ENCODE data around the gene MOCS2. TPM values are rescaled to one million over a fixed set of nuclear protein-coding genes. Genes with fewer than 3 reads are reported as not detected.

MOCS2 gene
- polyA plus RNA-seq, 2 of the 4 experiments (the other 2 are of a cell fraction), result 47.7 to 75.3 TPM

GRCh38 chr5:53120165-53120564 is 10.6 kb upstream of the MOCS2 start:
- Histone ChIP-seq H3K4me2 (no peak overlapping the region), H3K4me1 (no peaks in the 10 kb centered on the region), H3K4me3 (no peak overlapping the region), H3K27ac (no peak overlapping the region), H3K9me3 (no peaks in the 10 kb centered on the region)
- DNase-seq (ENCODE audit: low read depth in 1 of 2, low spot score in 1 of 2) (no peak), ATAC-seq (no peak), FAIRE-seq (no peak)
- ChIA-PET CTCF (interaction anchor here (1.8 to 2.9 kb wide), 2 partner anchors 172 to 1108 kb away, joined by 4 to 9 read pairs; no protein-coding TSS in a partner anchor), POLR2A (no interaction called here)
- no peak for TF ChIP-seq SMC3 (IDR thresholded peaks at IDR 0.05)
- no peak for TF ChIP-seq HEYL (CRISPR knock-in tag; IDR thresholded peaks at IDR 0.05)
- no peak for TF ChIP-seq EP300 (IDR thresholded peaks at IDR 0.05)
- no peak for TF ChIP-seq JUNB (IDR thresholded peaks at IDR 0.05)
- WGBS (ENCODE audit: missing lambda C conversion rate), result 90% methylated on average over 1 of the region's 1 CpG

DNA sequence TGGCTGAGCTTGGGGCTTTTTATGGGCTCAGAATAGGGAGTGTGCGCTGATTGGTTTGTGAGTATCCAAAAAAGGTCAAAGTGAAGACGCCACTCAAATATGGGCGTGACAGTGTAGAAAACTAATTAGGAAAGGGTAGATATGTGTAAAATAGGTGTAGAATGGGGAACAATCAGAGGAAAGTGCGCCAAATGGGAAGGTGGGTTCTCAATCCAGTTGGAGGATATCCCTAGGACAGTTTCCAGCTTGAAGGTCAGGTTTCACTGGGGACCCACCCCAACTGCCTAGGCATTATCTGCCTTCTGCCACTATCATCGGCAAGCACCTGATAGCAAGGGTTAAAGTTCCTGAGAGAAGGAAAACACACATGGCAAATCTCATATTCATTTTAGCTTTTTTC is 9.3 kb upstream of the MOCS2 start:
- Histone ChIP-seq H3K9me3 (no peaks in the 10 kb centered on the region), H3K4me3 (no peak overlapping the region), H3K4me1 (no peaks in the 10 kb centered on the region), H3K4me2 (no peak overlapping the region), H3K27ac (no peak overlapping the region)
- TF ChIP-seq, protein P1, sequence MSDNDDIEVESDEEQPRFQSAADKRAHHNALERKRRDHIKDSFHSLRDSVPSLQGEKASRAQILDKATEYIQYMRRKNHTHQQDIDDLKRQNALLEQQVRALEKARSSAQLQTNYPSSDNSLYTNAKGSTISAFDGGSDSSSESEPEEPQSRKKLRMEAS (IDR thresholded peaks at IDR 0.05), result no peak
- TF ChIP-seq ESRRA (IDR thresholded peaks at IDR 0.05; ENCODE audit: borderline replicate concordance, low read length), result no peak
- TF ChIP-seq CHD4 (IDR thresholded peaks at IDR 0.05; ENCODE audit: borderline replicate concordance), result no peak
- no peak for ATAC-seq
- WGBS (ENCODE audit: missing lambda C conversion rate), result 85% methylated on average over 5 of the region's 5 CpGs
- no peak for DNase-seq (ENCODE audit: low read depth in 1 of 2, low spot score in 1 of 2)
- no peak for FAIRE-seq
- ChIA-PET CTCF (interaction anchor here (1.0 to 2.9 kb wide), 3 partner anchors 170 to 1115 kb away, joined by 3 to 9 read pairs (median 4); no protein-coding TSS in a partner anchor), POLR2A (interaction anchor here (1.3 kb wide), 1 partner anchor 9 kb away, joined by 4 read pairs; the partner anchor contains the start of gene MOCS2)

- Histone ChIP-seq H3K4me1 (no peaks in the 10 kb centered on the region), H3K4me2 (no peak overlapping the region), H3K27ac (no peak overlapping the region), H3K9me3 (no peaks in the 10 kb centered on the region), H3K4me3 (no peak overlapping the region)
- DNase-seq (ENCODE audit: low read depth in 1 of 2, low spot score in 1 of 2) (no peak), ATAC-seq (no peak), FAIRE-seq (peak; percentile 18)
- TF ChIP-seq RCOR1 (IDR thresholded peaks at IDR 0.05; ENCODE audit: low read depth, low read length), result no peak
- no peak for TF ChIP-seq CHD2 (IDR thresholded peaks at IDR 0.05; ENCODE audit: low read length, partially characterized antibody)
- TF ChIP-seq HDAC2 (IDR thresholded peaks at IDR 0.05), result no peak
- no peak for TF ChIP-seq NFE2L2 (conservative IDR thresholded peaks at IDR 0.05; ENCODE audit: low read length)
- no peak for TF ChIP-seq TP53 (CRISPR knock-in tag; IDR thresholded peaks at IDR 0.05)
- ChIA-PET CTCF (interaction anchor here (2.5 kb wide), 1 partner anchor 167 kb away, joined by 17 read pairs; no protein-coding TSS in a partner anchor), POLR2A (no interaction called here)
- 25% methylated on average over 1 of the region's 1 CpG for WGBS (ENCODE audit: missing lambda C conversion rate)
These were observed 7.0 kb upstream of the MOCS2 start for GRCh38 chr5:53116597-53116996.

DNA sequence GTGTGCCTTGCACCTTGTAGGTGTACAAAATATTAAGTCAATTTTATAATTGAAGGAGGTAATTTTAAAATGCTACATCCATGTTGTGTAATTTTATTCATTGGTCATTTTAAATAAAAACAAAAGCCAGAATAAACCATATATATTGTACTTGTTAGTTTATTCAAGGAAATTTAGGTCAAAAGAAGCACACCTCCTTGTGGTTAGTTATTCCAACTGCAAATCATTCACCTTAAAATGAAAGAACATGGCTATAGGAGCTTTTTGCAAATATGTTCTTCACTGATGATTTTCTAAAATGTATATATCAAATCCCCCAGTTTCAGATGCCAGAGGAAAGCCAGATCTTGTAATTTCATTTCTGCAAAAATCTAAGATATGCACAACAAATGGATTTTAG is 5.4 kb upstream of the MOCS2 start:
- Histone ChIP-seq H3K4me3 (no peak overlapping the region), H3K4me1 (peaks cover 7% of the 10 kb centered on the region; the same call in 2 of the 3 replicates), H3K4me2 (no peak overlapping the region), H3K27ac (no peak overlapping the region), H3K9me3 (no peaks in the 10 kb centered on the region)
- TF ChIP-seq, protein P2, sequence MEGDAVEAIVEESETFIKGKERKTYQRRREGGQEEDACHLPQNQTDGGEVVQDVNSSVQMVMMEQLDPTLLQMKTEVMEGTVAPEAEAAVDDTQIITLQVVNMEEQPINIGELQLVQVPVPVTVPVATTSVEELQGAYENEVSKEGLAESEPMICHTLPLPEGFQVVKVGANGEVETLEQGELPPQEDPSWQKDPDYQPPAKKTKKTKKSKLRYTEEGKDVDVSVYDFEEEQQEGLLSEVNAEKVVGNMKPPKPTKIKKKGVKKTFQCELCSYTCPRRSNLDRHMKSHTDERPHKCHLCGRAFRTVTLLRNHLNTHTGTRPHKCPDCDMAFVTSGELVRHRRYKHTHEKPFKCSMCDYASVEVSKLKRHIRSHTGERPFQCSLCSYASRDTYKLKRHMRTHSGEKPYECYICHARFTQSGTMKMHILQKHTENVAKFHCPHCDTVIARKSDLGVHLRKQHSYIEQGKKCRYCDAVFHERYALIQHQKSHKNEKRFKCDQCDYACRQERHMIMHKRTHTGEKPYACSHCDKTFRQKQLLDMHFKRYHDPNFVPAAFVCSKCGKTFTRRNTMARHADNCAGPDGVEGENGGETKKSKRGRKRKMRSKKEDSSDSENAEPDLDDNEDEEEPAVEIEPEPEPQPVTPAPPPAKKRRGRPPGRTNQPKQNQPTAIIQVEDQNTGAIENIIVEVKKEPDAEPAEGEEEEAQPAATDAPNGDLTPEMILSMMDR (IDR thresholded peaks at IDR 0.05), result peak; percentile 32
- no peak for TF ChIP-seq ZC3H11A (IDR thresholded peaks at IDR 0.05)
- peak; percentile 27; the same call in 1 of the 3 replicates for TF ChIP-seq SMC3 (IDR thresholded peaks at IDR 0.05)
- TF ChIP-seq TFCP2L1 (CRISPR knock-in tag; IDR thresholded peaks at IDR 0.05), result no peak
- TF ChIP-seq MYC (IDR thresholded peaks at IDR 0.05; ENCODE audit: borderline replicate concordance, low read length), result no peak
- ChIA-PET CTCF (interaction anchor here (0.6 to 2.5 kb wide), 7 partner anchors 8 to 1113 kb away, joined by 3 to 17 read pairs (median 4); no protein-coding TSS in a partner anchor), POLR2A (no interaction called here)
- ATAC-seq (peak in 1 of 2 experiments; percentile 43; a peak in 1 of 6 replicates), FAIRE-seq (no peak), DNase-seq (ENCODE audit: low read depth in 1 of 2, low spot score in 1 of 2) (peak in 1 of 2 experiments; percentile 31)

GRCh38 chr5:53113947-53114346 is 4.4 kb upstream of the MOCS2 start:
- CTCF ChIA-PET, result interaction anchor here (1.7 kb wide), 1 partner anchor 165 kb away, joined by 8 read pairs; no protein-coding TSS in a partner anchor
- Histone ChIP-seq H3K4me2 (no peak overlapping the region), H3K4me3 (no peak overlapping the region), H3K9me3 (no peaks in the 10 kb centered on the region), H3K4me1 (peaks cover 7% of the 10 kb centered on the region; the same call in 2 of the 3 replicates), H3K27ac (no peak overlapping the region)
- FAIRE-seq, result no peak
- DNase-seq (ENCODE audit: low read depth in 1 of 2, low spot score in 1 of 2), result no peak
- no peak for ATAC-seq
- 89% methylated on average over 9 of the region's 9 CpGs for WGBS (ENCODE audit: missing lambda C conversion rate)
- TF ChIP-seq FOXS1 (CRISPR knock-in tag; IDR thresholded peaks at IDR 0.05) (no peak), TP53 (CRISPR knock-in tag; IDR thresholded peaks at IDR 0.05) (no peak), KDM1A (IDR thresholded peaks at IDR 0.05; ENCODE audit: low read depth) (no peak), RAD21 (conservative IDR thresholded peaks at IDR 0.05 in 1 of 2, IDR thresholded peaks at IDR 0.05 in 1 of 2) (no peak), GATA3 (IDR thresholded peaks at IDR 0.05; ENCODE audit: borderline replicate concordance) (no peak), JUN (IDR thresholded peaks at IDR 0.05) (no peak), ESRRA (IDR thresholded peaks at IDR 0.05; ENCODE audit: borderline replicate concordance, low read length) (no peak), E2F6 (IDR thresholded peaks at IDR 0.05; ENCODE audit: borderline replicate concordance, low read depth) (no peak)
- TF ChIP-seq, protein P1 (IDR thresholded peaks at IDR 0.05), result no peak
- POLR2A ChIA-PET, result no interaction called here

Measured in A549 (cell line).